ENCODE measurements around the gene TMEM225B.

DNA sequence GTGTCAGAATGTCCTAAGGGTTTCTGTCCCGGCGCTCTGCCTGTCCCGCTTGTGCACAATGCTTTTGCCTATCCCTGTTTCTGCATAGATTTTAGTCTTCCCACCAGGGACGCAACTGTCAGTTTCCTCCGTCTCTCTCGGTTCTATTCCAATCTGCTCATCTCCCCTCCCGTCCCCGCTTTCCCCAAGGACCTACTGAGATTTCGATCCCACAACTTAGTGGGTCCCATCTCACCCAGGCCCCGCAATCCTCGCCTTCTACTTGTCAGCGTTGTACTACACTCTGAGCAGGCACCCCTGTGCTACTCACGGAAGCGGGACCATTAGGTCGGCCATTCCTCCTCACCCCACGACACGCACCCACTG, 40.1 kb upstream of the TMEM225B start:
- no peak for TF ChIP-seq CTCF (IDR thresholded peaks at IDR 0.05)
- no peak for TF ChIP-seq POLR2A (IDR thresholded peaks at IDR 0.05)

All from uterus (tissue), 2 donors.